ENCODE measurements around the gene HLA-C.
A peak's percentile ranks its signal among the peaks of the same experiment; 100 is the strongest.
"Not testable (repeated sequence)": the region's sequence is repeated elsewhere in the genome, so short reads cannot be mapped to it uniquely, and the experiment has no call there.

HLA-C gene

GRCh38 chr6:31271641-31272357 lies at the start of gene HLA-C:
Gene HLA-C (minus strand): TSS chr6:31272092. CDS start chr6:31272071, 21 bp downstream.
- DNase-seq = peak; percentile 86

- DNase-seq = no peak
Measured at GRCh38 chr6:31321005-31321707, 49.3 kb upstream of the HLA-C start.

DNA sequence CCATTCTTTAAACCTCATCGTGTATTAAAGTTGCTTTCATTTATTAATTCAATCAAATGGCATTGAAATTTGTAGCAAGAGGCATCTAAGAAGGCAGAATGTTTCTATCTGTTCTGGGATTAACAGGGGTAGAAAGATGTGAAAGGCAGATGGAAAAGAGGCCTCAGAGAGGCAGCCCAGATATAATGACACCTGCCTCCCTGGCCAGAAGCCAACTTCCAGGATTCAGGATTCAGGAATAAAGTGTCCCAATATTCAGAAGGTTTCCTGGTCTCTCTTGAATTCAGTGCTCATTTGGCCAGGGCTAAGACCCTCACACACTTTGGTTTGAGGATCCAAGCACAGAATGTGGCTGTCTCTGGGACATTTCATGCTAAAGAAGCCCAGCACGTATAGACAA lies 45.1 kb upstream of the HLA-C start:
- DNase-seq = no peak

DNA sequence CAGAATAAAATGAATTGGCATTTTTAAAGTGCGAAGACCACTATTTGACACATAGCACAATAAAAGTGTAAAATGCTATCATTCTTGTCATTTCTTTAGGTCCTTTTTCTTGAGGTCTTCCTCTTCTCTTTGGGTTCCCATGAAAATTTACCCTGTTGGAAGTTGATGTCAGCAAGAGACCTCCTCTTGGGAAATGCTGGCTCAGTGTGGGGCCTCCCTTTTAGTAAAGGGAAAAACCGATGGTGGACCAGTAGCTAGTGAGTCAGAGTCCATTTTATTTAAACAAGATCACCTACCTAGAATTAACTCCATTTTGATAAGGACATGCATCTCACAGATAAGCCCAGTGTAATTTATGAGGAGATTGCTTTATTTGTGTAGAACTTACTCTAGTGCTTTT lies 37.7 kb upstream of the HLA-C start:
- no peak for DNase-seq

GRCh38 chr6:31308845-31309175 lies 36.9 kb upstream of the HLA-C start:
- DNase-seq = no peak

DNA sequence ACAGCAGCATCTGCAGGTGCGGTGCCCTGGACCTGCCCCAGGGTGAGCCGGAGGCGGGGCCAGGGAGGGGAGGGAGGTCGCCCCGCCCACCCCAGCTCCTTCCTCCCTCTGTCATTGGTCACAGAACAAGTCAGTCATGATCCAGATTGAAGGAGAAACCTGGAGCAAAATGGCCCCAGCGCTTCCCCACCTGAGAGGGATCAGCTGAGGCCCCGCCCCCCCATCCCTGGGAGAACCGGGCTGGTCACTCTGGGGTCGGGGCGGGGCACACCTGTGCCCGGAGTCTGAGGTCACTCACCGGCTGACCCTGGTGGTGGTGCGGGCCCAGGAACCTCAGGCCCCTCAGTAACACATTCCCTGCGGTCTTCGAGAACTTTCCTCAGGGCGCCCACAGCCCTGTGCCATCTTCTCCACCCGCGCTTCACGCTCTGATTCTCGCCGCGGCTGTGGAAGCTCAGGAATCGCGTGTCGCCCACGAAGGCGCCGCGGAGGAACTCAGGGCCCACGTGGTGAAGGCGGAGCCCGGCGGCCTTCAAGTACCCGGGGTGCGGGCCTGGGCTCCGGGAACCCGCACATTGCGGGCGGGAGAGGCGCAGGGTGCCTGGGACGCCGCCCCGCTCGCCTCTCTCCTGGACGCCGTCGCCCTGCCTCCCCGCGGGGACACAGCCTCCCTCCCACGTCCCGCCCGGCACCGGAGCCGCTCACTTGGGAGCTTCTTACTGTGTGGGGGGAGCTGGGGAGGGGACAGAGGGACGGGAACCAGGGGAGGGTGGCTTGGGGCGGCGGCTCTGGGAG lies 36.4 kb upstream of the HLA-C start:
- DNase-seq = peak; percentile 69

GRCh38 chr6:31307669-31308049 lies 35.8 kb upstream of the HLA-C start:
- no peak for DNase-seq

DNA sequence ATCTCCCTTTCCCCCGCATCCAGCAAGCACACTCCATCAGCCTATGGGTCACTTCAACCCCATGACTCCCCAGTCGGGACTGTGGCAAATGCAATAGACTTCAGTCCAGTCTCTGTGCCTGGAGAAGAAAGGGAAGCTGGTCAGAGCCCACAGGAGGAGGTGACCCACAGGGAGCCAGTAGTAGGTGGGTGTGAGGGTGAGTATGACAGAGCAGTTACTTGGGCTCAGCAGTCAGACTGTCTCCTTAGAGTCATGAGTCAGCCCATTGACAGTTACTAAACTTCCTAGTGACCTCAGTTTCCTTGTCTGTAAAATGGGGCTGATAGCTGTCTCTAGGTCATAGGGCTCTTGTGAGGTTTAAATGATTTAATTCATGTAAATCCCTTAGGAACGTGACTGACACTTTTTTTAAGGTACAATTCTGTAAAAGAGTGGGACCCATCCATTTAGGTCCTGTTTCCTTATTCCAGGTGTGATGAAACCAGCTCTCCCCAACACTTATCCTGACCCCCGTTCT lies 33.9 kb upstream of the HLA-C start:
- no peak for DNase-seq

GRCh38 chr6:31304683-31305082 lies 32.8 kb upstream of the HLA-C start:
- DNase-seq = no peak

GRCh38 chr6:31300797-31301196 lies 28.9 kb upstream of the HLA-C start:
- no peak for DNase-seq

GRCh38 chr6:31299947-31300346 lies 28.1 kb upstream of the HLA-C start:
- DNase-seq = no peak

DNA sequence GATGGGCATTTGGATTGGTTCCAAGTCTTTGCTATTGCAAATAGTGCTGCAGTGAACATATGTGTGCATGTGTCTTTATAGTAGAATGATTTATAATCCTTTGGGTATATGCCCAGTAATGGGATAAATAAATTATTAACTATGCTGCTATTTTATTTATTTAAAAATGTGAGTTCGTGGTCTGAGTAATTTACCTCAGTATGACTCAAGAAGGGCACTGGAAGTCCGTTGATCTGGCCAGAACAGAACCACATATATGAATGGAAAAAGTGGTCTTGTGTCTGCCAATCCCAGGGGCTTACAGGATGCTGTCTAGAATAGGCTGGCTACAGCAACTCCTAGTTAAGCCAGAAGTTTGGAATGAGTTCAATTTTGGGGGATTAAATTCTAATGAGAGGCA lies 27.6 kb upstream of the HLA-C start:
- no peak for DNase-seq

DNA sequence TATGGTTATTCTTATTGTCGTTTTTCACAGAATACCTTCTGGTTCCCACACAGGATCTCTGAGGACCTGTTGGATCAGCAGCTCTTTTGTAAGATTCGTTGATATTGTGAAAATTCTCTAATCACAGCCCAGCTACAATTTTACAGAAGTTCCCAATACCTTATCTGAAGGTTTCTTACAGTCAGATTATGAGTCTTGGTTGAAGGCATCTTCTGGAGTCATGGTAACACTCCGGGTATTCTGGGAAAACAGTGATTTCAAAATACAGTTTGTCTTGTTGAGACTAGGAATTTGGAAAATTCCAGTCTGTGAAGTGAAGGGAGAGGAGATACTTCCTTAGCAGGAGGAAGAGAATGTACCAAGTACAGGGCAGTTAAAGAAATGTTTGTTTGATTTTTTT lies 22.2 kb upstream of the HLA-C start:
- DNase-seq = no peak

DNA sequence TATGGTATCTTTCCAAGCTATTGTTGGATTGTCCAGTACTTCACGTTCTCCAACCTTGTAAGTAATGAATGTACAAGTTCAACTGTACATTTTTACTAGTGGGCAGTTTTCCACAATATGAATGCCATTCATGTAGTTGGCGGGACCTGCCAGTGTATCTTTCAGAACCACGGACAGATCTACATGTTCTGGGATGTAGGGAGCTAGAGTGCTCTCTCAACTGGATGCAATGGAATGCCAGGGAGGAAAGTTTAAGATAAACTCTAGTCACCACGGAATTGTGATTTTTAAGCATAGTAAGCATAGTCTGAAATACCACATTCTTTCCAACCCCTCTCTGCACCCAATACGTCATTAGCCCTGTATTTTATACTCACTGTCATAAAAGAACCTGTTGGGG lies 21.5 kb upstream of the HLA-C start:
- no peak for DNase-seq

- DNase-seq = no peak
Measured at GRCh38 chr6:31289788-31290187, 17.9 kb upstream of the HLA-C start.

- no peak for DNase-seq
Measured at GRCh38 chr6:31287619-31288018, 15.7 kb upstream of the HLA-C start.

- DNase-seq = no peak
Measured at GRCh38 chr6:31285982-31286381, 14.1 kb upstream of the HLA-C start.

- no peak for DNase-seq
Measured at GRCh38 chr6:31285486-31285885, 13.6 kb upstream of the HLA-C start.

DNA sequence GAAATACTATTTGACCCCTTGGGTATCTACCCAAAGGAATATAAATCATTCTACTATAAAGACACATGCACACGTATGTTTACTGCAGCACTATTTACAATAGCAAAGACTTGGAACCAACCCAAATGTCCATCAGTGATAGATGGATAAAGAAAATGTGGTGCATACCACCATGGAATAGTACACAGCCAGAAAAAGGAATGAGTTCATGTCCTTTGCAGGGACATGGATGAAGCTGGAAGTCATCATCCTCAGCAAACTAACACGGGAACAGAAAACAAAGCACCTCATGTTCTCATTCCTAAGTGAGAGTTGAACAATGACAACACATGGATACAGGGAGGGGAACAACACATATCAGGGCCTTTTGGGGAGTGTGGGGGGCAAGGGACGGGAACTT lies 7.8 kb upstream of the HLA-C start:
- not testable (repeated sequence) for DNase-seq

DNA sequence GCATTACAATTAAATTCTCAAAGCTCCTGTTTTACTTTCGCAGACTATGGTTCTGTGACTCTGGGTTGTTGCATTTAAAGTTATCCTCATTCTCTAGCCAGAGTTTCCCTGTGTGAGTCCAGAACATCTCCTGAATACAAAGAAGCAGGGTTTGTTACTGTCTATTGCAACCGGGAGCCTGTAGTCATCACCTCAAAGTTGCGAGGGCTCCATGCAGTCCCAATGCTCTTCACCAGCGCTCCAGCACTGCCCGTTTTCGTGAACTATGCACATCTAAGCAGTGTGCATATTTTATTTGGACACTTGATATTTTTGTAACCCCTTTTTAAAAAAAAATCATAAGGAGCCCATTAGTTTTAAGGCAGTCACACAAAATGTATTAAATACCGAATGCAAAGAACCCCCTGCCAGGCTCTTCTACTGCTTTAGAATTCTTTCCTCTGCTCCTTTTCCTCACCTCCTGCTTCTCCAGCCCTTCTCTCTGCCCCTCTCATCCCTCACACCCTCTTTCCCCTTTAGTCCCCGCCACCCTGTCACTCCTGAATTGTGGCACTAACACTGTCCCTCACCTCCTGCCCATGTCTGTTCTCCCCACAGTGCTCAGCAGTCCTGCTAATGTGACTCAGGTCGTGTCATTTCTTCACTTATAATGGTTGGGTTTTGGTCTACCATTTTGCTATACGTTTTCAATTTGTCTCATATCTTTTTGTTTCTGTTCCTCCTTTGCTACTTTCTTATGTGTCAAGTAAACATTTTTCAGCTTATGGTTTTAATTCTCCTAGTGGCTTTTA lies 1.1 kb upstream of the HLA-C start:
- DNase-seq = peak; percentile 39

DNA sequence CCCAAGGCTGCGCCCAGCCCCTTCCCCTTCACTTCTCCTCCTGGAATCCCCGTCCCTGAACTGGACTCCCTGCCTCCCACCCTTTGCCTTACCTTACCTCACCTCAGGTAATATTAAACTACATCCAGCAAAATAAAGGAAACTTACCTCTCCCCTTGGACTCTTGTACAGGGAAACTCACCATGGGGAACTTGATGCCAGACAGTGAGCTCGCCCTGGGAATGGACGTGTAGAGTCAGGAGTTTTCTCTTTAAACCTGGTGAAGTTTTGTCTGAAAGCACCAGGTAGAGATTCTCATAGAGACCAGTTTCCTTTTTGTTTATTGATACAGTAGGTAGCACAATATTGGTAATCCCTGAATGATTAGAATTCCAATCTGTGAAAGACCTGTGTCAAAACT lies 544 bp upstream of the HLA-C start:
- no peak for DNase-seq

- DNase-seq = peak; percentile 40
Measured at GRCh38 chr6:31270788-31271640, 878 bp downstream of the HLA-C start.

Measured in activated CD4-positive, alpha-beta T cell treated with anti-CD3 and anti-CD28 coated beads, Interleukin-2, amount 50 U/mL, for 1 hour (primary cell).